Dedifferentiated amniotic fluid mesenchymal stem cell (primary cell): ENCODE measurements around the gene CYTH3.
"Not testable (repeated sequence)": the region's sequence is repeated elsewhere in the genome, so short reads cannot be mapped to it uniquely, and the experiment has no call there.

Experiments
- DNase-seq: peaks from one replicate; pipeline ENCODE4 v3.0.0-alpha.2; 2016; ENCODE audit errors: extremely low spot score

Gene CYTH3

GRCh38 chr7:6198689-6199595 is 73.5 kb downstream of the CYTH3 start:
- DNase-seq, result no peak

- DNase-seq, result no peak
Observed at GRCh38 chr7:6197801-6198551, 74.4 kb downstream of the CYTH3 start.

GRCh38 chr7:6193709-6194108 is 78.7 kb downstream of the CYTH3 start:
- no peak for DNase-seq

- DNase-seq, result not testable (repeated sequence)
Observed at GRCh38 chr7:6190563-6190962, 81.9 kb downstream of the CYTH3 start.

- DNase-seq, result no peak
Observed at GRCh38 chr7:6188389-6188788, 84.0 kb downstream of the CYTH3 start.

- DNase-seq, result no peak
Observed at GRCh38 chr7:6186577-6186976, 85.8 kb downstream of the CYTH3 start.

DNA sequence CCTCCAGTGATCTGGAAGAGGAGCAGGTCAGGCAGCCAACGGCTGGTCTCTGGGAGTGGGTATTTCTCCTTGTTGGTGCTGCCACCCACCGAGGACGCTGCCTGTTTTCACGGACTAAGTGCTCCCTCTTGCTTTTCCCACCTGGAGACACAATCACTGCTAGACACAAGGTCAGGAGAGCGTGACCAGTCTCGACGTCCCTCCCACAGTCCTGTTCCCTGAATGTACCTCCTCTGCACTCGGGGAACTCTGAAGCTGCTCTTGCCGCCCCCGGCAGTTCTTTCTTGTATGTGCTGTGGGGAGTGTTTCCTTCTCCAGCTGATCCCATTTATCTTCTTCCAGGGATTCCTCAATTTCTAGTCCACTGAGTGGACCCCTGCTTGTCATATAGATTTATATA is 89.4 kb downstream of the CYTH3 start:
- no peak for DNase-seq

- DNase-seq, result no peak
Observed at GRCh38 chr7:6181136-6181535, 91.3 kb downstream of the CYTH3 start.

GRCh38 chr7:6180344-6180725 is 92.1 kb downstream of the CYTH3 start:
- DNase-seq, result no peak

DNA sequence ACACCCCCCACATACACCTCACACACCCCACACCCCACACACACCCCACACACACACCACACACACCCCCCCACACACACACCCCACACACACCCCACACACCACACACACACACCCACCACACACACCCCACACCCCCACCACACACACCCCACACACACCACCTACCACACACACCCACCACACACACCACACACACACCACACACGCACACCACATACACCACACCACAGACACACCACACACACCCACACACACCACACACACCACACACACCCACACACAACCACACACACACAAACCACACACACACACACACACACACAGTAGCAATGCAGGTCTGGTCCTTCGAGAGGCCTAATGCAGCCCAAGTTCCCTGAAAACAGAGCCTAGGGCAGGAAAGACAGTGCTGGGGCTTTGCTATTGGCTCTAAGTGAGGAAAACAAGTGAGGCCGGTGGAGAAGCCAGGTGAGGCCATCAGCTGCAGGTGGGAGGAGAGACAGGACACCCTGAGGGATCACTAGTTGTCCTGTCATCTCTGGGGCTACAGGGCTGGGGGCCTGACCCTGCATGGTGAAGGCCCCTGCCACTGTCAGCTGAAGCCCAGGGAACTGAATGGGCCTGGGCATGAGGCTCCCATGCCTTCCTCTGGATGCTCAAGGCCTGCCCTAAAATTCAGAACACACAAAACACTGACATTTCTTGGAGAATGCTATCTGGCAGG is 92.6 kb downstream of the CYTH3 start:
- DNase-seq, result no peak

GRCh38 chr7:6178298-6179029 is 94.0 kb downstream of the CYTH3 start:
- DNase-seq, result no peak

DNA sequence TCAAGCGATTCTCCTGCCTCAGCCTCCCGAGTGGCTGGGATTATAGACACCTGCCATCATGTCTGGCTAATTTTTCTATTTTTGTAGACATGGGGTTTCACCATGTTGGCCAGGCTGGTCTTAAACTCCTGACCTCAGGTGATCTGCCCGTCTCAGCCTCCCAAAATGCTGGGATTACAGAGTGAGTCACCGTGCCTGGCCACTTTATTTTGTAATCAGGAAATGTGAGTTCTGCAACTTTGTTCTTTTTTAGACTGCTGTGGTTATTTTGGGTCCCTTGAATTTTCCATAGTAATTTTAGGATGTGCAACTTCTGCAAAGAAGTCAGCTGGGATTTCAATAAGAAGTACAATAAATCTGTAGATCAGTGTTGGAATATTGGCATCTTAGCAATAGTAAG is 96.8 kb downstream of the CYTH3 start:
- no peak for DNase-seq

- DNase-seq, result no peak
Observed at GRCh38 chr7:6172910-6173295, 99.5 kb downstream of the CYTH3 start.

- DNase-seq, result no peak
Observed at GRCh38 chr7:6172224-6172909, 100.1 kb downstream of the CYTH3 start.

- no peak for DNase-seq
Observed at GRCh38 chr7:6171532-6172223, 100.7 kb downstream of the CYTH3 start.

GRCh38 chr7:6170571-6171531 is 101.6 kb downstream of the CYTH3 start:
- DNase-seq, result no peak

GRCh38 chr7:6169805-6170520 is 102.5 kb downstream of the CYTH3 start:
- DNase-seq, result no peak

DNA sequence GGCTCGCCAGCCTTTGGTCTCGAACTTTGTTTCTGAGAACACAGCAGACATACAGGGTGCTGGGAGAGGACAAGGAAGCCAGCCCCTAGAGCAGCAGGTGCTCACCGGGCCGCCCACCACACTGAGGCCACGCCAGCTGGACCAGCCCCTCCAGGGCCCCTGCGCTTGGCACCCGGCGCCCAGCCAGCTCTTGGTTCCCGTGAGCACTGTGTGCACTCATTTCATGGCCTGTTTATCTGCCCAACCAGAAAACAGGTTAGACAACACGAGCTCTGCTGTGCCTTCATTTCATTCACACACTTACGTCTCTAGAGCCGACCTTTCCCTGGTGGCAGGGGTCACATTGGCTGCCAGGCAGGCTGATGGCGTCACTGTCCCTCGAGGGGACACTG is 104.0 kb downstream of the CYTH3 start:
- DNase-seq, result no peak
